ENCODE results near the gene DALRD3.

Gene DALRD3

GRCh38 chr3:48989126-48989795 lies 29.1 kb downstream of the DALRD3 start:
- TF ChIP-seq ZNF274 (IDR thresholded peaks at IDR 0.05; ENCODE audit: low read depth, low read length), result no peak
- H3K4me3 ChIP-seq (ENCODE audit: low read length), result peak overlapping the region; percentile 71; the same call in 1 of the 2 replicates

GRCh38 chr3:48985831-48986376 lies 32.5 kb downstream of the DALRD3 start:
- no peak for TF ChIP-seq ZNF274 (IDR thresholded peaks at IDR 0.05; ENCODE audit: low read depth, low read length)
- no peak overlapping the region for H3K4me3 ChIP-seq (ENCODE audit: low read length)

GRCh38 chr3:48984663-48985062 lies 33.7 kb downstream of the DALRD3 start:
- no peak overlapping the region for H3K4me3 ChIP-seq (ENCODE audit: low read length)
- no peak for TF ChIP-seq ZNF274 (IDR thresholded peaks at IDR 0.05; ENCODE audit: low read depth, low read length)

GRCh38 chr3:48983096-48983495 lies 35.3 kb downstream of the DALRD3 start:
- TF ChIP-seq ZNF274 (IDR thresholded peaks at IDR 0.05; ENCODE audit: low read depth, low read length), result no peak
- H3K4me3 ChIP-seq (ENCODE audit: low read length), result no peak overlapping the region

- H3K4me3 ChIP-seq (ENCODE audit: low read length), result no peak overlapping the region
- TF ChIP-seq ZNF274 (IDR thresholded peaks at IDR 0.05; ENCODE audit: low read depth, low read length), result no peak
Measured at GRCh38 chr3:48982686-48983085, 35.7 kb downstream of the DALRD3 start.

- no peak for TF ChIP-seq ZNF274 (IDR thresholded peaks at IDR 0.05; ENCODE audit: low read depth, low read length)
- H3K4me3 ChIP-seq (ENCODE audit: low read length), result no peak overlapping the region
Measured at GRCh38 chr3:48982016-48982415, 36.4 kb downstream of the DALRD3 start.

- TF ChIP-seq ZNF274 (IDR thresholded peaks at IDR 0.05; ENCODE audit: low read depth, low read length), result no peak
- no peak overlapping the region for H3K4me3 ChIP-seq (ENCODE audit: low read length)
Measured at GRCh38 chr3:48980295-48980694, 38.1 kb downstream of the DALRD3 start.

- H3K4me3 ChIP-seq (ENCODE audit: low read length), result no peak overlapping the region
- no peak for TF ChIP-seq ZNF274 (IDR thresholded peaks at IDR 0.05; ENCODE audit: low read depth, low read length)
Measured at GRCh38 chr3:48979451-48979850, 38.9 kb downstream of the DALRD3 start.

- H3K4me3 ChIP-seq (ENCODE audit: low read length), result no peak overlapping the region
- no peak for TF ChIP-seq ZNF274 (IDR thresholded peaks at IDR 0.05; ENCODE audit: low read depth, low read length)
Measured at GRCh38 chr3:48974076-48974864, 44.1 kb downstream of the DALRD3 start.

- no peak for TF ChIP-seq ZNF274 (IDR thresholded peaks at IDR 0.05; ENCODE audit: low read depth, low read length)
- no peak overlapping the region for H3K4me3 ChIP-seq (ENCODE audit: low read length)
Measured at GRCh38 chr3:48970586-48970985, 47.8 kb downstream of the DALRD3 start.

- no peak overlapping the region for H3K4me3 ChIP-seq (ENCODE audit: low read length)
- no peak for TF ChIP-seq ZNF274 (IDR thresholded peaks at IDR 0.05; ENCODE audit: low read depth, low read length)
Measured at GRCh38 chr3:48966876-48967361, 51.5 kb downstream of the DALRD3 start.

GRCh38 chr3:48966367-48966766 lies 52.0 kb downstream of the DALRD3 start:
- no peak overlapping the region for H3K4me3 ChIP-seq (ENCODE audit: low read length)
- TF ChIP-seq ZNF274 (IDR thresholded peaks at IDR 0.05; ENCODE audit: low read depth, low read length), result no peak

Measured in GM08714 (cell line).